HG02759 (cell line): Measurements from ENCODE around the gene C10orf143.
"Not testable (repeated sequence)": the region's sequence is repeated elsewhere in the genome, so short reads cannot be mapped to it uniquely, and the experiment has no call there.

Source experiments
- ATAC-seq: cut with Tn5 transposase; IDR thresholded peaks from one replicate; pipeline ENCODE4 v1.9.1; 2021; ENCODE audit warnings: mild to moderate bottlenecking, moderate library complexity; ENCODE audit not compliant: unreplicated experiment

The C10orf143 gene

DNA sequence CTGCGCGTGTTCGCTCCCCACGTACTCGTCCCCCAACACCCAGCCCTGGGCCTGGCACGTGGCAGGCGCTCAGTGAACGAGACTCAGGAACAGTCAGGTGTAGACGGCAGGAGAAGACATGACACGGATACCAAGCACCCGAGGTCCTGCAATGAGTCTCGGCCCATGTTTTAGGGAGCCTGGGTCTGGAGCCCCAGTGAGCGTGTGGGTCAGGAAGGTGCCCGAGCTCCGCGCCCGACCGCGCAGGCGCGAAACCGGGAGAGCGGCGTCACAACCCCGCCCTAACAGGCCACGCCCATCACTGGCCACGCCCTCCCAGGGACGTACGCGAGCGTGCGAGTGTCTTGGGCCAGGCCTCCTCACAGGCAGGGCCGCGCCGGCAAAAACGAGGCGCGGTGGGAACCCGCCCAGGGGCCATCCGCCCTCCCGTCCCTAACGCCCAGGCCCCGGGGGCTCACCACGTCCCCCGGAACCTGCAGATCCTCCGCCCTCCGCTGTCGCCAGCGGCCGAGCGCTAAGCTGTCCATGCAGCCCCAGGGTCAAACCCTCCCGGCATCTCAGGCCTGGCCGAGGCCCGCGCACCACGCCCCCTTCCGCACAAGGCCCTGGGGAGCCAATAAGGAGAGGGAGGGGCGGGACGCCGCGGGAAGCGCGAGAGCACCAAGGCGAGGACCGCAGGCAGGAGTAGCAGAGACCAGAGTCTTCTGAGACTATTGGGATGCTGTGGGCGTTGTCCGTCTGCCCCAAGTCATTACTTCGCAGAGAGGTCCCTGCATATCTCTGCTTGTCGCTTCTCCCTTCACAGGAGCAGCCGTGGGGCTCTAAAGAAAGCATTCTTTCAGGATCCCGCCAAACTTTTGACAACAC lies at the start of gene C10orf143:
C10orf143 (minus strand) TSS at position 585 of the 867 bp plus-strand sequence; CDS start at position 527, 58 bp downstream.
- ATAC-seq: peak; percentile 85

DNA sequence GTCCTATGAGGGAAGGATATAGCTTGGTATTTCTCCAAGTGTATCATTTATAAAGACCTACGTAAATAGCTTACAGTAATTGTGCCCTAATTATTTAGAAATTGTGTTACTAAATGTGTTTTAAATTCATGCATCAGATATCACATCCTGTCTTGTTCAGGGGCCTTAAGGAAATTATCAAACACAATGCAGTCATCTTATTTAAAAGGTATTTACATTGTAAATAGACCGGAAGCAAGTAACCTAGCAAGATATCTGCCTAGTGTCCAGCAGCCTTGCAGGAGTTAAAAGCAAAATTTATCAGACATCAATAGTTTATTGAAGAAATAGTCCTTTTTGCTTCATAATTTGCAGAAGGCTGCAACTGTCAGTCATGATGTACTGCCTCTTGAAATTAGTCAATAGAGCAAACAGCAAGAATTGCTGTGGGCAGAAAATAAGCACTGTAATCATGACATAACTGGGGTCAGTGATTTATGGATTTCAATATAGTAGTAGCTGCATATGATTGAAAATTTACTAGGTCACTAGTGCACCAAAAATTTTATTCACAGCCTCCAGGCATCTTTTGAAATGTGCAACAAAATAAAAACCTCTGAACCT lies 48.7 kb upstream of the C10orf143 start:
- no peak for ATAC-seq

DNA sequence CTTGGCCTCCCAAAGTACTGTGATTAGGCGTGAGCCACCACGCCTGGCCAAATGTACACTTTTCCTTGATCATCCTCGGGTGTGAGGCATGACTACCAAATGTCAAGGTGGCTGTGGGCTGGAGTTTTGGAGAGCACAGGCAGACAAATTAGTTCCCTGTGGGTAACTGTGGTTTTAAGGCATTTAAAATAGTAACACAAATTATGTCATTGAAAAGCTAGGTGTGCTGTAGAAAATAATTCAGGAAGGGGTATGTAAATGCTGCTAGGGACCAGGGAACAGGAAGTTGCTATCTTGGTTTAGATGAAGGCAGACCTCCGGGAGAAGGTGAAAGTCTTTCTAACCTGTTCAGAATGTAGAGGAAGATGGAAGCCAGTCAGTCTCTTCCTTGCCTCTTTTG lies 35.4 kb upstream of the C10orf143 start:
- no peak for ATAC-seq

DNA sequence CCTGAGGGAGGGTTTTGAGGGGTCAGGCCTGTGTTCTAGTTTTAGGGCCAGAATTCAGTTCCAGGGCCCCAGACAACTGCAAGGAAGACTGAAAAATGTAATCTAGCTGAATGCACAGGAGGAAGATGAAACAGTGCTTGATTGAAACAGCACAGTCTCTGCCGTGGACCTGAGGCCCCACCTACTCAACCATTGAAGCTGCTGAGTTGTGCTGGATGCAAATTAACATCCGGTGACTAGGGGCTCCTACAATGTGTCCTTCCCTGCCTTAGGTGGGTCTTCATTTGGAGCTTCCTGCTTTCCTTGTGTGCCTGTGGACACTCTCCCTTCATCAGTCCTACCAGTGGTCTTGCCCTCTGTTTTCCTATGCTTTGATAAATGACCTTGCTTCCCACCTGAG lies 31.2 kb upstream of the C10orf143 start:
- ATAC-seq: peak; percentile 81

DNA sequence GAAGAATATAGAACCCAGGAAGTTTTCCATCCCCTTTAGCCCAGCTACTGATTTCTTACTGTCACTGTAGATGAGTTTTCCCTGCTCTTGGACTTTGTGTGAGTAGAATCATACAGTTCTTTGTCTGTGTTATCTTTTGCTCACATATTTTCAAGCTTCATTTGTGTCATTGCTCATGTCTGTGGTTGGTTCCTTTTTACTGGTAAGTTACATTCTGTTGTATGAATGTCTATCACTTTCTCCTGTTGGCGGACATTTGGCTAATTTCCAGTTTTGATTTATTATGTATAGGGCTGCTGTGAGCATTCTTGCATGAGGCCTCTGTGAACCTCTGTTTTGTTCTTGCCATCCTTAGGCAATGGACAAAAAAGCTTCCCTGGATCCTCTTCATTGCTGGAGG lies 30.8 kb upstream of the C10orf143 start:
- peak; percentile 29 for ATAC-seq

DNA sequence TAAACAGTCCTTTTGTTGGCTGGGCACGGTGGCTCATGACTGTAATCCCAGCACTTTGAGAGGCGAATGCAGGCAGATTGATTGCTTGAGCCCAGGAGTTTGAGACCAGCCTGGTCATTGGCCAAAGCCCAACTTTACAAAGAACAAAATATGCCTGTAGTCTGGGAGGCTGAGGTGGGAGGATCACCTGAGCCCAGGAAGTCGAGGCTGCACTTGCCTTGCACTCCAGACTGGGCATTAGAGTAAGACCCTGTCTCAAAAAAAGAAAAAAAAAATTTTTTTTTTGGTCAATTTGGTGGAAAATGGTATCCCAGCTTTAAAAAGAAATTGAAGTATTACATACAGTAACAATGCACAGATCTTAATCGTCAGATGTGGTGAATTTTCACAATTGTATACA lies 30.4 kb upstream of the C10orf143 start:
- no peak for ATAC-seq

DNA sequence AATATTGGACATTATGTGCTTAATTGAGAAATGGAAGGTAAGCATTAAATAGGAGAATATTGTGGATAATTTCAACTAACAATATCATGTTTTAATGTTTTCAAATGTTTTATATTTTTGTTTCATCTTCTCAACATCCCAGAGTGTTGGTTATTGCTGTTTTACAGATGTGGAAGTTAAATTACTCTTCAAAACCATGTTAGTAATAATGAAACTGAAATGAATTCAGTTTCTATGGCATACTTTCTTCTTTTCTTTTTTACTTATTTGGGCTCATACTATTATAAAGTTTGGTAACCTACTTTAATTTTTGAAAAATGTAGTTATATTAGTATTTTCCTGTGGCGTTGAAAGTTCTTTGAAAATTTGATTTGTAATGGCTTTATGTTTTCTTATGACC lies 29.8 kb upstream of the C10orf143 start:
- no peak for ATAC-seq

DNA sequence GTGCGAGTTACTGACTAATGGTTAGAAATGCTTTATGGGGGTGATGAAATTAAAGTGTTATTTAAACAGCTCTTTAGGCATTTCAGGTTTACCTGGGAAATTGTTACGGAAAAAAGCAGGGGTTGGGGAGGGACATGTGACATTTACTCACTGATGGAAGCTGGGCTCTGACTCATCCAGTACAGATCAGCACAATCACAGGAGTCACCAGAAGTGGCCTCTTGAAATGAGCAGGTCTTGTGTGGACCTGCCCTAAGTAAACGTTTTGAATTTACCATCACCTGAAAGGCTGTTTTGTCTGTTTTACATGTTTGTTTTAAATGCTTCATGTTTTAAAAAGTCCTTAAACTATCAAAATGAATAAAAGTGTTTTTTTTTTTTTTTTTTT lies 27.8 kb upstream of the C10orf143 start:
- ATAC-seq: no peak

DNA sequence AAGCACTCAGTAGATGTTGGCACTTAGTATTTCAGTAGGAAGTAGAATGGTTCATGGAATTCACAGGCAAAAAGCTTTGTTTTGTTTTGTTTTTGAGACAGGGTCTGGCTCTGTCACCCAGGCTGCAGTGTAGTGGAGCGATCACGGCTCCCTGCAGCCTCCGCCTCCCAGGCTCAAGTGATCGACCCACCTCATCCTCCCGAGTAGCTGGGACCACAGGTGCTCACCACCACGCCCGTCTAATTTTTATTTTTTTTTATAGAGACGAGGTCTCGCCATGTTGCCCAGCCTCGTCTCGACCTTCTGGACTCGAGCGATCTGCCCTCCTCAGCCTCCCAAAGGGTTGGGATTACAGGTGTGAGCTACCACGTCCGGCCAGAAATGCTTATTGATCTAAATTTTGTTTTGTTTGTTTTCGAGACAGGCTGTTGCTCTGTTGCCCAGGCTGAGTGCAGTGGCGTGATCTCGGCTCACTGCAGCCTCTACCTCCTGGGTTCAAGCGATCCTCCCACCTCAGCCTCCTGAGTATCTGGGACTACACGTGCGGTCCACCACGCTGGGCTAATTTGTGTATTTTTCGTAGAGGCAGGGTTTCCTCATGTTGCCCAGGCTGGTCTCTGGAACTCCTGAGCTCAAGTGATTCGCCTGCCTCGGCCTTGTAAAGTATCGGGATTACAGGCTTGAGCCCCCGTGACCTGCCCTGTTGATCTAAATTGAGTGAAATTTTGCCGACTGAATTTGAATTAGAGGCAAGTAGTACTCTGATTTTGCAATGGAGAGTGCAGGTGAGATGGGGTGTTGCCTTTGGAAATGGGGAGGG lies 27.2 kb upstream of the C10orf143 start:
- ATAC-seq: no peak

DNA sequence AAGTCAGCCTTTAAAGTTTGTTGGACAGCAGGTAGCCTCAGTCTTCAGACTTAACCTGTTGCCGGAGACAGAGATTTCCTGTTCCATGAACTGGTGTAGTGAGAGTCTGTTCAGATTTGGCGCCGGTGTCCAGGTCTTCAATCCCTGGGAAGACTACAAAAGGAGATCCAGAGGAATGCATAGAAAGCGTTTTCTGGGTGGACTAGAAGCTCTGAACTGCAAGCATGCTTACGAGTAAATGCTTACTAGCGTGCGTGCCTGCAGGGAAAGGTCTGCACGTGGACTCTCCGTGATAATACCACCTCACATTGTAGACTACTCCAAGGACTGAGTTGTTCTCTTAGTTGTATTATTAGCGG lies 26.4 kb upstream of the C10orf143 start:
- no peak for ATAC-seq

DNA sequence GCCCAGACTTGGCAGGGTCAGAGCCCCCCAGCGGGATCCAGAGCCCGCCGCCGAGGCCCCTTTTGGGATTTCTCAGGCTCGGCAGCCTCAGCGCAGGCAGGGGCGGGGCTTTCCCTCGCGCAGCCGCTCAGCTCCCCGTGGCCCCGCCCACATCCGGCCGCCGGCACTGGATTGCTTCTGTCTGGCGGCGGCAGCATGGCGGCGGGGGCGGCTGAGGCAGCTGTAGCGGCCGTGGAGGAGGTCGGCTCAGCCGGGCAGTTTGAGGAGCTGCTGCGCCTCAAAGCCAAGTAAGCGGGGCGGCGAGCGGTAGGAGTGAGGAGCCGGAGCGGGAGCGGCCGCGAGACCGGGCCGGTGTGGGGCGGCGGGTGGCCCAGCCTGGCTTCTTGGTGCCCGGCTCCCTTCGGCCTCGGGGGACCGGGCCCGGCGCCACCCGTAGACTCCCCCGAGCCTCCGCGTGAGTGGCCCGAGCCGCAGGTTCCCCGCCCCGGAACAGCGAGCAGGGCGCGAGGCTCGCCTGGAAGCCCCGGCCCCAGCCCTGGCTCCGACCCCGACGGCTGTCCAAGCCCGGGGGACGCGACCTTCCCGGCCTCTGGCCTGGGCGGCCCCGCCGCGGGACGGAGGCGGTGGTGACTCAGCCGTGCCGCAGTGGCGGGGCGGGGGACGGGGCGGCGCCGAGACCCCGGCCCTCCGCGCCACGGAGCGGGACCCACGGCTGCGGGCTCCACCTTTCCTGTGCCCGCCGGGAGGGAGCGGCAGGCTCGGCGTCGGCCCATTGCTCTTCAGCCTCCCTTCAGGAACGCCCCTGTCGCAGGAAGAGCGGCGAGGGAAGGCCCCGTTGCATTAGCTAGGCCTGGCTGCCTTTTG lies 25.8 kb upstream of the C10orf143 start, which contains the start of gene GLRX3:
GLRX3 (plus strand) TSS at position 166 of the 864 bp plus-strand sequence; CDS start at position 196, 30 bp downstream.
- peak; percentile 88 for ATAC-seq

DNA sequence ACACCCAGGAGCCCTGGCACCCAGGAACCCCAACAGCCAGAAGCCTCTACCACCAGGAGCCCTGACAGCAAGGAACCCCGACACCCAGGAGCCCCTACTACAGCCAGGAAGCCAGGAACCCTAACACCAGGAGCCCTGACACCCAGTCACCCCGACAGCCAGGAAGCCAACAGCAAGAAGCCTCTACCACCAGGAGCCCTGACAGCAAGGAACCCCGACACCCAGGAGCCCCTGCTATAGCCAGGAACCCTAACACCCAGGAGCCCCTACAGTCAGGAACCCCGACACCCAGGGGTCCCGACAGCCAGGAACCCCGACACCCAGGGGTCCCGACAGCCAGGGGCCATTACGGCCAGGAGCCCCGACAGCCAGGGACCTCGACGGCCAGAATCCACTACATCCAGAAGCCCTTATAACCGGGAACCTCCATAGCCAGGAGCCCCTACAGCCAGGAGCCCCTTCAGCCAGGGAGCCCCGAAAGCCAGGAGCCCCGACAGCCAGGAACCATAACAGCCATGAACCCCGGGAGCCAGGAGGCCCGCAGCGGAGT lies 25.1 kb upstream of the C10orf143 start:
- ATAC-seq: no peak

DNA sequence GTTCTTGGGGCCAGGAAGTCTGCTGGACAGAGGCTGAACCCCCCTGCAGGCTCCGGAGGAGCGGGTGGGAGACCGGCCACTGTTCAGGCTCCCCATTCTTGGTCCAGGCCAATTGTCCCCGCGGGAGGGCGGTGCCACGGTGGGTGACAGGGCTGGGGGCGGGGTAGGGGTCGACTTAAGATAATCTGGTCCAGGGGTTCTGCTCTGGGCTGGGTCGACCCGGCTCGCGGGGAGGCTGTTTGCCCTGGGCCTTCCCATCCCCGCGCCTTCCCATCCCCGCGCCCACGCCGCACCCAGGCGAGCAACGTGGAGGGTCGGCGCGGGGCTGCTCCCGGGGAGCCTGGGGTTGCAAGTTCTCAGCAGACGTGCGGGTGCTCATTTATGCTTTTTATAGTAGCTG lies 18.3 kb upstream of the C10orf143 start:
- no peak for ATAC-seq

DNA sequence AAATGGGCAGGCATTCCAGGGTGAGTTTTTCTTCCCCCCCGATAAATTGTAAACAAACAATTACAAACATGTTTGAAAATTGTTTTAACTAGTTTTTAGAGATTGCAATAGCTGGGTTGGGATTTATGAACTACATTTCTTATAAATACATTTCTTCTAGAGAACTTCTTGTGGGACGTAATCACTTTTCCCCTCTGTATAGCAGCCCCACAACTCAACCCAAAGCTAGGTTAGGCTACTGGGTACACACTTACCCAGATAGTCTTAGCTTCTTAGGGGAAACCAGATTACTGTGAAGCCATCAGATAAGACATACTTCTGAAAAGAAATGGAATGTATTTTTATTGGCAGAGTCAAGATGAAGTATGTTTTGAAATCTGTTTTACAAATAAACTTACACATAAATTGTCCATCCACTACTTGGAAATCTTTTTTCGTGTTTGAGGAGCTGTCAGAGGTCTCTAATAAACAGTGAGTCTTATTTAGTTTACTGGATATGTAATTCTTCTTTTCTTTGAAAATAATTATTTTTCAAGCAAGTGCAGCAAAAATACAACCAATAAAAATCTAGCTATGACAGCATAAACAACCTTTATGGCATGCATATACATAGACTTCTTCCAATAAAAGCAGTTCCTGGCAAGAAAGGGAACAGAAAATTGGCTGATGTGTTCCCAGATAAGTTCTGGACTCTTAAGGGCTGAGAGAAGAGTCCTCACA lies 17.6 kb upstream of the C10orf143 start:
- no peak for ATAC-seq

DNA sequence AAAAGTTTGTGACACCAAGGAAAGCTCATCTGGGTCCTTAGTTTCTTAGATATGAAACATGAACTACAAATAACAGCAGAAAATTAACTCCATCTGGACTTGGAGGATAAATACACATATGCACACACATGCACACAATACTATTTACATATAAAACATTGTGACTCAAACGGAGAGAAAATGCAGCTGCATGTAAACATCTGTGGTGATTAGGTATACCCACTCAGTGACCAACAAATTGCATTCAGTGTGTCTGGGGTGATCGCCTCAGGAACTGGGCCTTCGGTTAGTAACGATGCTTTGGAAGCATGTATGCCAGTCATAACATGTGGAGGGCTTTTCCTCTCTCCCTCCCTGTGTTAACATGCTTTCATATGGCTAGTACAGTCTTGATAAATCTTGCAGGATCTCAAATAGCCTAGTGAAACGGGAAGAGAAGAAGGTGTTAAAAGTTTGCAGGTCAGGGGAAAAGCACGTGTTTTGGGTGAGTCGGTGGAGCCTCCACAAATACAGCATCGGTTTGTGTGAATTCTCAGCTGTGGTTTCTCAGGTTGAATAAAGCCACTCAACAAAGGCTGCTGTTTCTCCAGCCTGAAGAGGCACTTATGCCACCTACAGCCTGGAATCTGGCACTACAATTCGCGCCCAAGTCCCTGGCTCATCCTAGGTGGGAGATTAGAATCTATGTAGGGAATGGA lies 16.9 kb upstream of the C10orf143 start:
- ATAC-seq: peak; percentile 94

DNA sequence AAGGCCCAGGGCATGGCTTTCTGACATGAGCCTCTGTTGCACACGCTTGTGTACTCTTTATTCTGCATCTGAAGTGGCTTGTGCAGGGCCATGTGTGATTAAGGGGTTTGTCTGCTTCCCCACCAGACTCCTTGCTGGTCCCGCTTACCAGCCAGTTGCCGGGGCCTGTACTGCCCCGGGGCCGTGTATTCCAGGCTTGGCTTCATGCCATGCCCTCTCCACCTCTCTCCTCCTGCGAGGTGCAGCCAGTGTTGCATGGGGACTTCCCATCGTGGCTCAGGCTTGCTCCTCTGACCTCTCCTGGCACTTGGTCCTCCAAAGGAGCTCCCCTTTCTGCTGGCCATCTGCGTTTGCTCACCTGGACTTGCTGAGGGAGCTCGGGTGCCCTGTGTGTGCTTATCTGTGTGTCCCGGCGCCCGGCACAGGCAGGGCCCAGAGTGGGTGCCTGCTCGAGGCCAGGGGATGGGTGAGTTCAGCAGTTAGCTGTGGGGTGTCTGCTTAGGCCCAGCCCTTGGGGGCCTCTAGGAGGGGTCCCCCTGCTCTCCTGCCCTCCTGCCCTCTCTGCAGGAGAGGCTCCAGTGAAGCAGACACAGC lies 11.0 kb upstream of the C10orf143 start:
- no peak for ATAC-seq

DNA sequence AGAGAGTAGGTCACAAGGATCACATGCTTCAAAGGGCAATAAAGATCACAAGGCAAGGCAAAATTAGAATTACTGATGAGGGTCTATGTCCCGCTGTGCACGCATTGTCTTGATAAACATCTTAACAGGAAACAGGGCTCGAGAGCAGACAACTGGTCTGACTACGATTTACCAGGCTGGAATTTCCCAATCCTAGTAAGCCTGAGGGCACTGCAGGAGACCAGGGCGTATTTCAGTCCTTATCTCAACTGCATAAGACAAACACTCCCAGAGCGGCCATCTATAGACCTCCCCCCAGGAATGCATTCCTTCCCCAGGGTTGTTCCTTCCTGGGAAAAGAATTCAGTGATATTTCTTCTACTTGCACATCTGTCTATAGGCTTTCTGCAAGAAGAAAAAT lies 6.9 kb upstream of the C10orf143 start:
- not testable (repeated sequence) for ATAC-seq

DNA sequence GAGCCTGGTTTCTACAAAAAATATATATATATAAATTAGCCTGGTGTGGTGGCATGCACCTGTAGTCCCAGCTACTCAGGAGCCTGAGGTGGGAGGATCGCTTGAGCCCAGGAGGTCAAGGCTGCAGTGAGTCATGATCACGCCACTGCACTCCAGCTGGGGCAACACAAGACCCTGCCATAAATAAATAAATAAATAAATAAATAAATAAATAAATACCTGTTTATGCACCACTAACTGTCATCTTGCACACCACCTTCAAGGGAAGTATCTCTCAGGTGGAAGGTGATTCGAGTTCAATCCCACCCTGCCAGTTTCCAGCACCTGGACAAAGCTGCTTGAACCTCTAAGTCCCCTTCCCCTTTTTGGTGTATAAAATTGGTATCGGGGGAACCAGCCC lies 6.3 kb upstream of the C10orf143 start:
- not testable (repeated sequence) for ATAC-seq

DNA sequence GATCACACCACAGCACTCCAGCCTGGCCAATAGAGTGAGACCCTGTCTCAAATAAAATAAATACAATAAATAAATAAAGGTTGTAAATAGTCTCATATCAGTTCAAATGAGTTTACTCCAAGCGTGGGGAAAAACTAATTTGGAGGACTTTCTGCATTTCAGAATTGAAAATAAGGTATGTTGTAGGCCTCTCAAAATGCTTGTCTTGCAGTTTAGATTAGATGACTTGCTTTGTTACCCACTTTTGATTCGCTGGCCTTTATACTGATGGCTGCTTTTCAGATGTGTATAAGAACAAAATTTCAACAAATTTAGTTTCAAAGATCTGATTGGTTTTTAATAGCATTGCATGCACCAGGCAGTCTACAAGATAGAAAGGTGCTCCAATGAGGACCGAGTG lies 2.2 kb upstream of the C10orf143 start:
- ATAC-seq: no peak
